ENCODE results near the gene SLC5A7. TPM values are rescaled to one million over a fixed set of nuclear protein-coding genes. Genes with fewer than 3 reads are reported as not detected.
A peak's percentile ranks its signal among the peaks of the same experiment; 100 is the strongest.

SLC5A7 gene
- total RNA-seq, 1 experiment from 2014 or later: not detected

- in situ Hi-C loops (cut with HindIII; ENCODE audit: low pct_unique_long_range_greater_than_20kb, low sequenced_read_pairs): no loop called here
- CTCF ChIA-PET: no interaction called here
- intact Hi-C loops (cut with micrococcal nuclease; ENCODE audit: unreplicated experiment): no loop called here
Measured at GRCh38 chr2:108031471-108031941, 45.2 kb downstream of the SLC5A7 start.

GRCh38 chr2:108034843-108035242 is 48.5 kb downstream of the SLC5A7 start:
- in situ Hi-C loops (cut with HindIII; ENCODE audit: low pct_unique_long_range_greater_than_20kb, low sequenced_read_pairs): no loop called here
- Histone ChIP-seq H3K4me3 (ENCODE audit: low read depth in 2 of 2, low read length in 2 of 2) (no peak overlapping the region), H3K4me1 (ENCODE audit: control insufficient read depth, insufficient read depth, low read length) (no peaks in the 10 kb centered on the region), H3K27me3 (ENCODE audit: control insufficient read depth, insufficient read depth, low read length) (no peaks in the 10 kb centered on the region), H3K9me3 (ENCODE audit: control insufficient read depth, insufficient read depth, low read depth, low read length) (no peaks in the 10 kb centered on the region), H3K27ac (ENCODE audit: low read length) (no peak overlapping the region), H3K36me3 (ENCODE audit: control insufficient read depth, insufficient read depth, low read length) (no peaks in the 10 kb centered on the region)
- DNase-seq (ENCODE audit: low read depth, low spot score): no peak
- no peak for ATAC-seq
- ChIA-PET CTCF (no interaction called here), POLR2A (no interaction called here)
- intact Hi-C loops (cut with micrococcal nuclease; ENCODE audit: unreplicated experiment): no loop called here
- no TSS peak for BruUV-seq (replicated peaks)
- TF ChIP-seq POLR2AphosphoS5 (IDR thresholded peaks at IDR 0.05; ENCODE audit: low read depth, low read length) (no peak), CTCF (IDR thresholded peaks at IDR 0.05) (peak; percentile 23; the same call in 1 of the 2 replicates)

More at GRCh38 chr2:108031471-108031941, 45.2 kb downstream of the SLC5A7 start:
- no peak for ATAC-seq
- no TSS peak for BruUV-seq (replicated peaks)
- no peaks in the 10 kb centered on the region for H3K36me3 ChIP-seq (ENCODE audit: control insufficient read depth, insufficient read depth, low read length)
- H3K27ac ChIP-seq (ENCODE audit: low read length): no peak overlapping the region
- H3K9me3 ChIP-seq (ENCODE audit: control insufficient read depth, insufficient read depth, low read depth, low read length): no peaks in the 10 kb centered on the region
- H3K4me3 ChIP-seq (ENCODE audit: low read depth in 2 of 2, low read length in 2 of 2): no peak overlapping the region
- no peaks in the 10 kb centered on the region for H3K27me3 ChIP-seq (ENCODE audit: control insufficient read depth, insufficient read depth, low read length)
- TF ChIP-seq POLR2AphosphoS5 (IDR thresholded peaks at IDR 0.05; ENCODE audit: low read depth, low read length) (no peak), SIN3A (IDR thresholded peaks at IDR 0.05; ENCODE audit: borderline replicate concordance, insufficient read depth, low read depth, low read length) (no peak), TCF7L2 (IDR thresholded peaks at IDR 0.05; ENCODE audit: low read depth, low read length) (no peak), CTCF (IDR thresholded peaks at IDR 0.05) (no peak), REST (IDR thresholded peaks at IDR 0.05; ENCODE audit: insufficient read depth in 1 of 2, low read depth in 2 of 2, low read length in 1 of 2) (no peak)
- DNase-seq (ENCODE audit: low read depth, low spot score): no peak
- POLR2A ChIA-PET: no interaction called here
- no peaks in the 10 kb centered on the region for H3K4me1 ChIP-seq (ENCODE audit: control insufficient read depth, insufficient read depth, low read length)
